NCI-H146 treated with DMSO at 0.1 percent for 48 hours (cell line): ENCODE data around the gene RDM1.
"Not testable (repeated sequence)": the region's sequence is repeated elsewhere in the genome, so short reads cannot be mapped to it uniquely, and the experiment has no call there.

Experiments
- DNase-seq: peaks from one replicate; lab custom pipeline; 2025; ENCODE audit not compliant: unreplicated experiment; lab: John Stamatoyannopoulos, UW

Gene RDM1

DNA sequence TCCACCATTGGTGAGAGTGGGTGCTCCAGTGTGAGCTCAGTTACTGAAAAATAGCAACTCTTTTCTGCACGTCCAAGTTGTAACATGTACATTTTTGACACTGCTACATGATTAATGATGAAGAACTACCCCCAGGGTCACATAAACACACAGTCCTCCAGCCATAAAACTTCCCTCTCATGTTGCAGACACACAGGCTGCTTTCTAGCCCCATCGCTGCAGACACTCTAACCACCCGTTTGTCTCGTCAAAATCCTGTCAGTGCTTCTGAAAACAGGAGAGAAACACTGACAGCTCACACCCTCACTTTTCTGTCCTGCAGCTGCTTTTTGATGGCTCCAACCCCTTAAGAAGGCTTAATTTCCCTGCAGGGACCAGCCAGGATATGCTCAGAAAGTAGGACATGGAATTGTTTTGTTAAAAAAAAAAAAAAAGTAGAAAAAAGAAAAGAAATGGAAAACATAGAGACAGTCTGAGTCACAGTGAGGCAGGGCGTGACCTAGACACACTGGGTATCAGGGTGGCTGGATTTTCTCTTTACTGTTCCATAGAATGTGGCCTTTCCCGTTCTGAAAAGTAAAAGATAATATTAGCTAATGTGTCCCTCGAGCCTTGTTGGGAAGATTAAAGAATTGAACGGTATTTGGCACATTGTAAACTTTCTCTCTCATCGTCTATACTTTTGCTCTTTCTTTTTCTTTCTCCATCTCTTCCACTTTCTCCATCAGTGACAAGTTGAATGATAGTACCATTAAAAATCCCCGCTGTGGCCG lies 29.7 kb downstream of the RDM1 start:
- no peak for DNase-seq

DNA sequence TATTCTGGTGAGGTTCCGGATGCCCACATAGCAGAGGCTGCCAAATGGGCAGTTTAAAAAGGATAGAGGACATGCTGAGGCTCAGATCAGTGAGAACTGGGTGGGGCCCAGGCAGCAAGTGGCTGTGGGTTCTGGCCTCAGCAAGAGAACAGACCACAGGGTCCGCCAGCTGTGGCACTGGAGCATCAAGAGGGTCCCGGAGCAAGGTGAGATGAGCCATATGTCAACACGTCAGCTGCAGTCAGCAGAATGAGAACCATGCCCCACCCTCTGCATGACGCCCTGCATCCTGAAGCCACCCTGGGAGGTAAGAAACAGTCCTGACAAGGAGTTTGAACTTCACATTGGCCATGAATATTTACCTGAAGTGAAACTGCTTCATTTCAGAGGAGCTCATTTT lies 30.3 kb downstream of the RDM1 start:
- no peak for DNase-seq

DNA sequence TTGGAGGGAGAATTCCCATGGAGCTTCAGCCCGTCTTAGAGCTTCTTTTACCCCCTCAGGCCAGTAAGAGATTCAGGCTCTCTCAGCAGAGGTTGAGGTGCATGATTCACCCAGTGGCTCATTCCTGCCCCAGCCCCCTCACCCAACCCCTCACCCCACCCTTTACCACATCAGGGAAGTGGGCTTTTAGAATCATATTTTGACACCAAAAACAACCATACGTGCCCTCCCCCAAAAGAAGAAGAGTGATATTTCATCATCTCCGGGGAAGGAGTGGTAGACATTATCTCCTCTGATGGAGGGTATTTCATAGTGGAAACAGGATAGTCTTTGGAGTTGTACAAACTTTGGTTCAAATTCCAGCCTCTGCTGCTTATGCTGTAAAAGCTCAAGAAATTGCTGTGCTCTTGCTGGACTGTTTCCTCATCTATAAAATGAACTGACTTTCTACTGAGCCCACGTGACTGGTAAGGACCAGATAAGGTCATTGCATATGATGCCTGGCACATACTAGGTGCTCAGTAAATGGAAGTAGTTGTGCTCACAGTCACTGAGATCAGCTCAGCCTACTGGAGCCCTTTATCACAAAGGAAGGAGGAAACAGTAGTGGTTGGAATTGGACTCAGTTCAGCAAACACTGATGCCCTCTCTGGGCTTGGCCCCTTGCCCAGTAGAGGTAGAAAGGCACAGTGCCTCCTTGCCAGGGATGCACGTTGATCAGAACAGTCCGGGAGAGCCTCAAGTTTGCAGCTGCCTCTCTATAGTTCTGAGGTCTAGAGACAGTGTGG lies 32.1 kb downstream of the RDM1 start:
- no peak for DNase-seq

DNA sequence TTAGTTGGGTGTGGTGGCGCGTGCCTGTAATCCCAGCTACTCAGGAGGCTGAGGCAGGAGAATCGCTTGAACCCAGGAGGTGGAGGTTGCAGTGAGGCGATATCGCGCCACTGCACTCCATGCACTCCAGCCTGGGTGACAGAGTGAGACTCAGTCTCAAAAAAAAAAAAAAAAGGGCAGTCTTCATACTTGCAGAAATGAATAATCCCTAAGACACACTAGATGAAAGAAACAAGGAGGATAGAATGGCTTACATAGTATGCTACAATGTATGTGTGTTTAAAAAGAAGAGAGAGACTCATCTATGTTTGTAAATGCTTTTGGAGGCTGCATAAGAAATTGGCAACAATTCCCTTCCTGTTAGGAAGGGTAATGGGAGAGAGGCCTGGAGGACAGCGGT lies 32.8 kb downstream of the RDM1 start:
- DNase-seq = not testable (repeated sequence)

DNA sequence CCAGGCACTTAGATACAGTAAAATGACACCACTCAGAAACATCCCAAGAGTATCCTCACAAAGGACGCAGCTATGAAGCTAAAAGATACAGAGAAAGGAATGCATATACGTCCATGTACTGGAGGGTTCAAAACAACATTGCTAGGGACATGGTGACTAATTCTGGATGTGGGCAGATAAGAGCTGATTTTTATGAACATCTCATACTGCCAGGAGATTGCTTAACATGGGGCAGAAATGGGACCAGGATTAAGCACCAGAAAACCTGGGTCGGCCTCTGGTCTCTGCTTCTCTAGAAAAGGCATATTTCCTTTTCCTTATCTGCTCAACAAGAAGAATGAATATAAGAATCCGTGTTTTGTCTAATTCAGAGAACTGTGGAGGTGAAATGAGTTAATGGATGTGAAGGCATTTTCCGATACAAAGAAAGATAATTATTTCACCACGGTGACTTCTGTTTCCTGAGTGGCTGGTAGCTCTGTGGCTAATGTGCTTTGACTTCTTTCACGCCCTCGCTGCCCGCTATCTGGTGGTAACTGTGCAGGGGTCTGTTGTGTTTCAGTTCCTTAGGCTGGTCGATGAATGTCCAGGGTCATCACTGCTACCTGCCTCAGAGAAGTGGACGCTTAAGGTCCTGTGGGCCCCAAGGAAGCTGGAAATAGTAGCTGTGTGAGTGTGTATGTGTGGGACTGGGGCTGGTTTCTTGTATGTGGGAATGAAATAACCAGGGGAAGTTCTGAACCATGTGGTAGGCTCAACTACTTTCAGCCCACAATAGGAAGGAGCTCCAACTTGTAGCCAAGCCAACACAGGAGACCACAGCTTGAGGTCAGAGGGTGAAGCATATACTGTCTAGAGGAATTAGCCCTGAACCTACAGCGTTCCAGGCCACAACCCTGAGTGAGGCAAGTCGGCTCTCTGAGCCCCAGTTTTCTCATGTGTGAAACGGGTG lies 34.7 kb downstream of the RDM1 start:
- no peak for DNase-seq

DNA sequence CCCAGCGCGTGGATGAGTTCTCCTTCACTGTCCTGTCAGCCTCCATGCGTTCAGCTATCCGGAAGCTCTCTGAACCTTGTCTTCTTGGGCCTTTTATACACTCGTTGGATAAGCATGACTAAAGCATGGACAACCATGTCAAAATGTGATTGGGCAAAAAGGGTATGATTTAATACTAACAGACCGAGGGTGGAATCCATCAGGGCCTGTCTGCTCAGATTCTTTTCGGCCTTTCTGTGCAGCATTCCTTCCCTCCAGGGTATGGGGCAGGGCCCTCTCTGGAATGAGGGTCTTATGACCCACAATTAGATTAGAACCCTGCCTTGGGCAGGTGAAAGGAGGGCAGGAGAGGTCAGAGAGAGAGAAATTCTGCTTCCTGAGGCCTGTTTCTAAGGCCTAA lies 36.4 kb downstream of the RDM1 start:
- DNase-seq = no peak

DNA sequence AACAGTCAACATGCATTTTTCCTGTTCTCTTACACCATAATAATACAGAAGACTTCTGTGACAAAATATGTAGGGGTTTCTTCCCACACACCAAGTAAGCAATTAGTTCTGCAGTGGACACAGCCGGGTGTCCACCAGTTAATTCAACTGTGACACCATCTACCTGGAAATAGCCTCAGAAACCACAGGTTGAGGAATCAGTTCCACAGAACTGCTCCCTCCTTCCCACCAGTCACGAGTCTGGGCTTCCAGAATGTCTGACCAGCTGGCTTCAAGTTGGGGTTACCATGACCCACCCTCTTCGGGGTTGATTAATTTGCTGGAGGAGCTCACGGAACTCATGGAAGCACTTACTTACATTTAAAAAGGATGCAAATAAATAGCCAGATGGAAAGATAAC lies 36.8 kb downstream of the RDM1 start:
- DNase-seq = no peak

DNA sequence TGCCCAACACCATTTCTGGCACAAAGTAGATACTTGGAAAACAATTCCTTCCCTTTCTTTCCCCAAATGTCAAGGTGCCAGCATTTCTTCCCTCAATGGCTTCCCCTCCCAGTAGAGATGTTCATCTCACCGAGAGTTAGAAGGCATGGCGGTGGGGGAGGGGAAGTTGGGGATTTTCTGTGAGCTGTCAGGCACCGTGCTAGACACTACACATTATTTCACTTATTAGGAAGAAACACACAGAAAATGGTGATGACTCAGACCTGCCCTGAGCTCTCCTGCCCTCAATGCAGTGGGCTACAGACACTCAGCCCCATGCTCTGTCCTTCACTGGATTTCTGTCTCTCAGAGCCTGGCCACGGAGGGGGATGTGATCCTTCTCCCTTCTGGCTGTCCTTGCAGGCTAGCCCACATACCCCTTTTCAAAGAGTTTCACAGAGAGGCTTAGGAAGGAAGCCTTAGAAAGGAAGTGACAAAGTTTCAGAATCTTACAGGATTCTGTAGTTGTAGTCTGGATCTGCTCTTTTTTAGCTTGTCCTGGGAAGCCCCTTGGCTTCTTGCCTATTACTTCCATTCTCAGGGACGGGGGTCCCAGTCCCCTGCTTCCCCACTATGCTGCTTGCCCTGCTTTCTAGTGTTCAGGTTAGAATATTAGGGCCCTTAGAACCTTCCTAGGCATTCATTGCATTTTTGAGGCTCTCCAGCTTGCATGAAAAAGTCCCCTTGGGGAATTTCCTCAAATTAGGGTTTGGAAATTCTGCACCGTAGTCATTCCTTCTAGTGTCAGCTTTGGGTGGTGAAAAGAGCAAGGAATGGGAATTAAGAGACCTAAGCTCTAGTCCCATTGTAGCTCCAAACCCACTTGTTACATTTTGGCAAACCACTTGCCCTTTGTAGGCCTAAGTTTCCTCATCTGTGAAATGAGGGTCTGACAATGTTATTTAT lies 38.2 kb downstream of the RDM1 start:
- no peak for DNase-seq

DNA sequence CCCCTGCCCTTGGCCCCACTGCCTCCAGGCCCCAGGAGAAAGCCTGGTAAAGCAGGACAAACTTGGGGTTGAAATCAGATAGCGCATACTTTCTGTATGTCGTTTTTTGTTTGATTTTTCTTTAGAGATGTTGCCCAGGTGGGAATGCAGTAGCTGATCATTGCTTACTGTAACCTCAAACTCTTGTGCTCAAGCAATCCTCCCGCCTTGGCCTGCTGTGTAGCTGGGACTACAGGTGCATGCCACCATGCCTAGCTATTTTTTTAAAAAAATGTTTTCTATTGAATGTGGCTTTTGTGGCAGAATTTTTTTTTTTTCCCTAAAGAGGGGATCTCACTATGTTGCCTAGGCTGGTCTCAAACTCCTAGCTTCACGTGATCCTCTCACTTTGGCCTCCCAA lies 39.3 kb downstream of the RDM1 start:
- DNase-seq = no peak

DNA sequence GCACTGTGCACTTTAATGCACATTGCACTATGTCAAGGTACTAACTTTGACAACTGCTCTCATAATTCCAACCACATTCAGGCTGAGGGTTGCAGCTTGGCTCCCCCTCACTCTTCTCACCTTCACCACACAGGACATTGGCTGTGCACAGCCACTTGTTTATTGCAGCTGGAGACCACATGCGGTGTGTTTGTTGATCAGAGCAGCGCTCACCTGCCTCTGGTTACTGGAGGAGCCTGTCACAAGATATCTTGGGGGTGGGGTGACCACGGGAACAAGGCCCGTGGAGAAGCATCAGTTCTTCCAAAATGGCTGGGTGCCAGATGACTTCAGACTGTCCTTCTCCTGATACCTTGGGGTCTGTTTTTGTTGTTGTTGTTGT lies 39.8 kb downstream of the RDM1 start:
- DNase-seq = no peak

DNA sequence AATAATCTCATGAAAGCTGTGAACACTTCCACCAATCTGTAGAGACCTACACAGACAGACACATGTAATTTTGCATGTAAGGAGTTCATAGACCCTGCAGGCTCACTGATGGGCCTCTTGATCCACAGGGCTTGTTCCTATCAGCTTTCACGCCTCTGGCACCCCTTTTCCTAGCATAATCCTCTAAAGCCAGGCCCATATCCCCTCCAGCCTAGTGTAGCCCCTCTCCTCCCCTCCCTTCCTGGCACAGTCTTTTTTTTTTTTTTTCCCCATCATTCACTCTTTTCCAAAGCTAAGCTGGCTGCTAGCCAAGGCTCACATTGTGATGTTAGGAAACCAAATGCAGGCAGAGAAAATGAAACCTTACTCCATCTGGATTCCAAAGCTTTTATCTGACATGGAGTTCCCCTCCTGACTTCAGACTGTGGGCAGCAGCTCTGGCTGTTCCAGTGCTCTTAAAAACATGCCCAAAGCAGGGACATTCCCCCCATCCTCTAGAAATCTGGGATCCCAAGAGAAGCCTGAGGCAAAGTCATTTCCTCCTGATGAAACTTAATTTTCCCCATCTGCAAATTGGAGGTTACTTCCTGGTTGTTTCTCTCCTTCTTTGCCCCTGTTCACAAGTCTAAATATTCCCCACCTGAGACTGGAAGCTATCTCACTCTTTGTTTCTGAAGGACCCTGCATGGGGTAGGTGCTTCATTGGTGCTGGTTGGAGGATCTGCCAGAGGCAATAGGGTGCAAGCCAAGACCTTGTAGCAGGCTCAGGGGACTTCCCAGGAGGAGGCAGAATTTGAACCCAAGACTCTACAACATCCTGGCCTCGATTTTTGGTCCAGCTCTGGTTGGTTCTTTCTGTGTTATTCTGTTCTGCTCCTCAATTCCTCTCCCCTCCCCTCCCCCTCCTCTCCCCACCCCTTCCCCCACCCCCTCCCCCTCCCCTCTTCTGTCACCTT lies 40.5 kb downstream of the RDM1 start:
- DNase-seq = peak; percentile 9

DNA sequence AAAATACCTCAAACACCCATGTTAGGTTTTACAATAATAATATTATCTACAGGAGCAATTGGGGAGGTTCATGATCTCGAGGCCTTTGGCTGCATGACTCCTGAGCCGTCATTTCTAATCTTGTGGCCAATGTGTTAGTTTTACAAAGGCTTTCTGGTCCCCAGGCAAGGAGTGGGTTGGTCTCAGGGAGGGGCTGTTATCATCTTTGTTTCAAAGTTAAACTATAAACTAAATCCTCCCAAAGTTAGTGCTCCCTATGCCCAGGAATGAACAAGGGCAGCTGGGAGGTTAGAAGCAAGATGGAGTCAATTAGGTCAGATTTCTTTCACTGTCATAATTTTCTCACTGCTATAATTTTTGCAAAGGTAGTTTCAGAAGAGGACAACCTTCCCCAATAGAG lies 41.3 kb downstream of the RDM1 start:
- DNase-seq = no peak

DNA sequence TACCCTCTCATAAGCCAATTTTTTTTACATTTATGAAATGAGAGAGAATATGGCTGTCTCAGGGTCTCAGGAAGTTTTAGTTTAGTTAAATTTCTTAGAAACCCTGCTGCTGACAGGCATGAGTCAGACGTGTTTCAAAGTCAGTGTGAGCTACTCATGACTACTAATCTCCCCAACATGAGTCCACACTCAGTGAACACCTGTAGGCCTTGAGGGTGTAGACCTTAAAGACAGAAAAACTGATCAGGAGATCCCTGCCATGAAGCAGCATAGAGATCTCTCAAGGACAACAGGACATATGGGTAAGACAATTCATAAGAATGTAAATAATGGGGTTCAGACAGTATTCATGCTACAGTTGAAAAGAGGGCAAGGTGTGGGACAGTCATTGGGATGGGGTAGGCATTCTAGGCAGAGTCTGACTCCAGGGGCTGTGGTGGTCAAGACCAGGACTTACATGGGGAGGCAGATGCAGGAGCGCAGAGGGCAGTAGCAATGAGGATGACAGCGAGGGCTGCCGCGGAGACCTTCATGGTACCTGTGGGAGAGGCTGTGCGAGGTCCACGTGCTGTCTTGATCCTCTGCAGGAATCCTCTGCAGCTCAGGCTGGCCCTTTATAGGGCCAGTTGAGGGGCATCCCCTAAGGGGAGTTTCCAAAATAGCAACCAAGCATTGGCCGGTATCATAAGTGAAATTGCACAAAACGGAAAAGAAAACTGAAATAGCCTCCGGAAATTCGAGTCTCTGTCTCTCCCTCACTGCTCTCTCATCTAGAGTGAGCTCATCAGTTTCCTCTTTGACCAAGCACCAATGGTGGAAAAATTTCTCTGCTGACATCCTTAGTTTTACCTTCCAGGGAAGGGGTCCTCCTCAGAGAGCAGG lies 50.6 kb downstream of the RDM1 start, which contains the start of gene CCL5:
Gene CCL5 (minus strand): TSS at position 588 of the 882 bp plus-strand sequence.
- DNase-seq = no peak

DNA sequence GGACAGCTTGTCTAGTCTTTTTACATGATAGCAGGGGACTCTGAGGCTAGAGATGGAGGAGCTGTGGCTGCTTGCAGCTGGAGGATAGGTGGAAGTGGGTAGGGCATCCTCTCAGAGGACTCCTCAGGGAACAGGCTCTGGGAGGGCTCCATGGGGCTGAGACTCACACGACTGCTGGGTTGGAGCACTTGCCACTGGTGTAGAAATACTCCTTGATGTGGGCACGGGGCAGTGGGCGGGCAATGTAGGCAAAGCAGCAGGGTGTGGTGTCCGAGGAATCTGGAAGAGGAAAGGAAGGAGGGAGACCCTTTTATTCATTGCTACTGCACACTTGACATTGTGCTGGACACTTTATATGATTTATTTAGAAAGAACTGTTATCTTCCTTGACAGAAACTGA lies 52.2 kb downstream of the RDM1 start:
- DNase-seq = no peak

DNA sequence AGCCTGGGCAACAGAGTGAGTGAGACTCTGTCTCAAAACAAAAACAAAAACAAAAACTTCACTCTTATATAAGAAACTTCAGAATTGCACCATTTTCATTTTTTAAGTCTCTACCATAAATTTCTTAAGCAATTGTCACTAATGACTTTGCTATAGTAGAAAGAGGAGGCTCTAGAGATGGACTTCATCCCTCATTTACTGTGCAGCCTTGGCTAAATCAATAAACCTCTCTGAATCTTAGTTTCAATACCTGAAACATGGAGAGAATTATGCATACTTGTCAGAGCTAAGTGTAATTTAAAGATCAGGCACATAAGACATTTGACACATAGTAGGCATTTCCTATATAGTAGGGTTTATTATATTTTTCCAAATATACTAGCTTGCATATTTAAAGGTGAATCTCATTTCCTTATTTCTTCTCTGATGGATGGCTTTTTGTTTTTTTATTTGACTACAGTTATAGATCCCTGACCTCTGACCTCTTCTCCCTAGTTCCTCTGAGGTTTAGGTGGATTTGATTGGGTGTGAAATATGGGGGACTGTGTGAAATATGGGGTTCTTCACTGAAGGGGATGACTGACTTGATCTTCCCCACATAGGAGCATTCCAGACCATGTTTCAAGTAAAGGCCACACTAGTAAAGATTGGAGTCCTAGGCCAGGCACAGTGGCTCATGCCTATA lies 53.1 kb downstream of the RDM1 start:
- DNase-seq = no peak

DNA sequence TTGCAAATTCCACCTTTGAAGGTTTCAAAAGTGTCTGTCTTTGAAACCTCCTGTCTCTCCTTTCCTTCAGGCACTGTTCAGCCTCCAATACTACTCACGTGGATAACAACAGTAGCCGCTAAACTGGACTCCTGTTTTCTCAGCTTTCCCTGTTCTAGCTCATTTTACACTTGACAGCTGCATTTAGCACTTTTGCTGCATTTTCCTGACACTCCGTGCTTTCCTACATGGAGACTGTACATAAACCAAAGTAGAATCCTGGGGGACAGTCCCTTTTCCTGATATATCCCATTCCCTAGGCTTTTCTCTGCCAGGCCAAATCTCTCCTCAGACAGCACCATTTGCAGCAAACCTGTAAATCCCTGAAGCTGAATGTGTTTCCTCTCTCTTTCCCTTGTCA lies 54.0 kb downstream of the RDM1 start:
- DNase-seq = no peak

DNA sequence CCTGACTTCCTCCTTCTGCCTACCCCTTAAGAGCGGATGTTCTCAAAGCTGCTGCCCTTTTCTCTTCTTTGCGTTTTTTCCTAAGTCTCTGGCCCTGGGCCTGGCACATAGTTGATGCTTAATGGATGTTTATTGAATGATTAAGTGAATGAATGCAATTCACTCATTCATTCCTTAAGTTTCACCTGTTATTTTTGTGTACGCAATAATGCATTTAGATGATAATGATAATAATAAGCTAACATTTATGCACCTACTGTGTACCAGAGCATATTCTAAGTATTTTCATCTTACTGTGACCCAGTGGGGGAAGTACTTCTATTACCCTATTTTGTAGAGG lies 54.8 kb downstream of the RDM1 start:
- DNase-seq = no peak
